Endothelial cell (in vitro differentiated cells): ENCODE results near the gene LRP10. TPM values are rescaled to one million over a fixed set of nuclear protein-coding genes. Genes with fewer than 3 reads are reported as not detected.

ENCODE experiments used
- DNase-seq: peaks from one replicate; pipeline ENCODE4 v3.0.0; 2021; ENCODE audit warnings: low spot score
- H3K27ac Mint-ChIP-seq: one replicate; pipeline ENCODE4 v1.8.0; 2021; ENCODE audit warnings: mixed read lengths, inconsistent platforms; ENCODE audit not compliant: unreplicated experiment
- H3K27me3 Mint-ChIP-seq: one replicate; pipeline ENCODE4 v1.8.0; 2021; ENCODE audit warnings: mild to moderate bottlenecking, moderate library complexity, mixed read lengths, inconsistent platforms; ENCODE audit not compliant: unreplicated experiment
- H3K36me3 Mint-ChIP-seq: one replicate; pipeline ENCODE4 v1.8.0; 2021; ENCODE audit warnings: mild to moderate bottlenecking, low read depth, mixed read lengths, inconsistent platforms; ENCODE audit not compliant: unreplicated experiment
- H3K4me1 Mint-ChIP-seq: one replicate; pipeline ENCODE4 v1.8.0; 2021; ENCODE audit warnings: mild to moderate bottlenecking, mixed read lengths, inconsistent platforms; ENCODE audit not compliant: unreplicated experiment
- H3K4me3 Mint-ChIP-seq: one replicate; pipeline ENCODE4 v1.8.0; 2021; ENCODE audit warnings: mild to moderate bottlenecking, mixed read lengths, inconsistent platforms; ENCODE audit not compliant: unreplicated experiment
- H3K9me3 Mint-ChIP-seq: one replicate; pipeline ENCODE4 v1.8.0; 2021; ENCODE audit warnings: mixed read lengths, inconsistent platforms; ENCODE audit not compliant: unreplicated experiment
- total RNA-seq: library from RNA; stranded (reverse); fragmentation: NEBNext Ultra II Directional; extraction: Animal tissue kit (Norgen Biotek cat#: 25700); gene quantifications from one replicate; pipeline ENCODE4 v1.2.1, GENCODE V29; 2021; ENCODE audit not compliant: unreplicated experiment
- TF ChIP-seq, protein P1 (sequence below): fragments of 200-600 bp; sonication (generic); IDR thresholded peaks from one replicate; pipeline ENCODE4 v1.5.0; 2021; ENCODE audit warnings: antibody characterized with exemption; ENCODE audit not compliant: unreplicated experiment

Gene LRP10
- total RNA-seq, 1 donor from 2014 or later = 105 TPM

DNA sequence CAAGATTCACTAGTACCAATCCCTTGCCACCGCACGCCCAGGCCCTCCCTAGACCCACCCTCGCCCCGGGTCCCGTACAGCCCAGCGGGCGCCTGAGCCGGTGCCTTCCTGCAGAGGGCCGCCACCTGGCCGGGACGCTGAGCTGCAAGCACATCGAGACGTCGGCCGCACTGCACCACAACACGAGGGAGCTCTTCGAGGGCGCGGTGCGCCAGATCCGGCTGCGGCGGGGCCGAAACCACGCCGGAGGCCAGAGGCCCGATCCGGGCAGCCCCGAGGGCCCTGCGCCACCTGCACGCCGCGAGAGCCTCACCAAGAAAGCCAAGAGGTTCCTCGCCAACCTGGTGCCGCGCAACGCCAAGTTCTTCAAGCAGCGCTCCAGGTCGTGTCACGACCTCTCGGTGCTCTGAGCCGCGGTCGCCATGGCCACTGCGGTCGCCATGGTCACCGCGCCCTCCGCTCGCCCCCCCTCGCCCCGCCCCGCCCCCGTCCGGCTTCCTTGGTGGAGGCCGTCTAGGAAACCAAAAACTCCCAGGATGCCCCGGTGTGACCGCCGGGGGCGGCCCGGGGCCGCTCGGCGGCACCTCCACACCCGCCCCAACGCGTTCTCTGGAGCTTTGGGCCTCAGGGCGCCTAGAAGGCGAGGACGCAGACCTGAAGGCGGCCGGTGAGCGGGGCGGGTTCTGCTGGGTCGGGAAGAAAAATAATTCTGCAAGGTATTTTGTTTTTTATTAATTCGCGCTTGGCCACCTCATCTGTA is 15.1 kb downstream of the LRP10 start:
- no peaks in the 10 kb centered on the region for H3K9me3 Mint-ChIP-seq
- peaks cover 37% of the 10 kb centered on the region for H3K4me1 Mint-ChIP-seq
- H3K27ac Mint-ChIP-seq = peak overlapping the region; percentile 93
- H3K27me3 Mint-ChIP-seq = peaks cover 28% of the 10 kb centered on the region
- peak overlapping the region; percentile 98 for H3K4me3 Mint-ChIP-seq
- TF ChIP-seq, protein P1, sequence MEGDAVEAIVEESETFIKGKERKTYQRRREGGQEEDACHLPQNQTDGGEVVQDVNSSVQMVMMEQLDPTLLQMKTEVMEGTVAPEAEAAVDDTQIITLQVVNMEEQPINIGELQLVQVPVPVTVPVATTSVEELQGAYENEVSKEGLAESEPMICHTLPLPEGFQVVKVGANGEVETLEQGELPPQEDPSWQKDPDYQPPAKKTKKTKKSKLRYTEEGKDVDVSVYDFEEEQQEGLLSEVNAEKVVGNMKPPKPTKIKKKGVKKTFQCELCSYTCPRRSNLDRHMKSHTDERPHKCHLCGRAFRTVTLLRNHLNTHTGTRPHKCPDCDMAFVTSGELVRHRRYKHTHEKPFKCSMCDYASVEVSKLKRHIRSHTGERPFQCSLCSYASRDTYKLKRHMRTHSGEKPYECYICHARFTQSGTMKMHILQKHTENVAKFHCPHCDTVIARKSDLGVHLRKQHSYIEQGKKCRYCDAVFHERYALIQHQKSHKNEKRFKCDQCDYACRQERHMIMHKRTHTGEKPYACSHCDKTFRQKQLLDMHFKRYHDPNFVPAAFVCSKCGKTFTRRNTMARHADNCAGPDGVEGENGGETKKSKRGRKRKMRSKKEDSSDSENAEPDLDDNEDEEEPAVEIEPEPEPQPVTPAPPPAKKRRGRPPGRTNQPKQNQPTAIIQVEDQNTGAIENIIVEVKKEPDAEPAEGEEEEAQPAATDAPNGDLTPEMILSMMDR = no peak
- DNase-seq = peak; percentile 63
- peaks cover 4% of the 10 kb centered on the region for H3K36me3 Mint-ChIP-seq

GRCh38 chr14:22887260-22887989 is 15.9 kb downstream of the LRP10 start:
- peaks cover 24% of the 10 kb centered on the region for H3K27me3 Mint-ChIP-seq
- H3K9me3 Mint-ChIP-seq = no peaks in the 10 kb centered on the region
- TF ChIP-seq, protein P1 = no peak
- H3K36me3 Mint-ChIP-seq = peaks cover 4% of the 10 kb centered on the region
- H3K4me1 Mint-ChIP-seq = peaks cover 30% of the 10 kb centered on the region
- peak; percentile 56 for DNase-seq
- peak overlapping the region; percentile 93 for H3K27ac Mint-ChIP-seq
- peak overlapping the region; percentile 98 for H3K4me3 Mint-ChIP-seq

DNA sequence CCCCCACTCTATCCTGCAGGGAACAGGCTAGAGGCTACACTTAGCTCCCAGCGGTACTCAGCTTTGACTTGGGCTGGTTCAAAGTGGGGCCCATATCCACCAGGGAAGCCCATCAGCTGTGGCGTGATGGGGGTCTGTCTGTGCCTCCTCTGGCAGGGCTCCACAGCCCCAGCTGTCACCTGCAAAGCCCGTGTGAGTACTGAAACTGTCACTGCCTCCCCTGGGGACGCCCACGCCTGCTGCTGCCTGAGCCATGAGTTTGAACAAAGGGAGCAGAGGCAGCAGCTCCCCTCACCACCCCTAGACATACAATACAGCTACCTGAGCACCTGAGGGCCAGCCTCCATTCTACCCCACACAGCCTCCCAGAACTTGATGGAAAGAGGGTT is 16.4 kb downstream of the LRP10 start:
- peaks cover 7% of the 10 kb centered on the region for H3K36me3 Mint-ChIP-seq
- no peak for DNase-seq
- H3K9me3 Mint-ChIP-seq = no peaks in the 10 kb centered on the region
- peaks cover 24% of the 10 kb centered on the region for H3K4me1 Mint-ChIP-seq
- TF ChIP-seq, protein P1 = no peak
- peaks cover 21% of the 10 kb centered on the region for H3K27me3 Mint-ChIP-seq
- H3K27ac Mint-ChIP-seq = no peak overlapping the region
- H3K4me3 Mint-ChIP-seq = peak overlapping the region; percentile 98

- H3K27me3 Mint-ChIP-seq = peaks cover 17% of the 10 kb centered on the region
- H3K4me3 Mint-ChIP-seq = no peak overlapping the region
- H3K4me1 Mint-ChIP-seq = peaks cover 19% of the 10 kb centered on the region
- no peak overlapping the region for H3K27ac Mint-ChIP-seq
- DNase-seq = no peak
- H3K9me3 Mint-ChIP-seq = no peaks in the 10 kb centered on the region
- TF ChIP-seq, protein P1 = no peak
- H3K36me3 Mint-ChIP-seq = peaks cover 11% of the 10 kb centered on the region
Observed at GRCh38 chr14:22888662-22889061, 17.1 kb downstream of the LRP10 start.

DNA sequence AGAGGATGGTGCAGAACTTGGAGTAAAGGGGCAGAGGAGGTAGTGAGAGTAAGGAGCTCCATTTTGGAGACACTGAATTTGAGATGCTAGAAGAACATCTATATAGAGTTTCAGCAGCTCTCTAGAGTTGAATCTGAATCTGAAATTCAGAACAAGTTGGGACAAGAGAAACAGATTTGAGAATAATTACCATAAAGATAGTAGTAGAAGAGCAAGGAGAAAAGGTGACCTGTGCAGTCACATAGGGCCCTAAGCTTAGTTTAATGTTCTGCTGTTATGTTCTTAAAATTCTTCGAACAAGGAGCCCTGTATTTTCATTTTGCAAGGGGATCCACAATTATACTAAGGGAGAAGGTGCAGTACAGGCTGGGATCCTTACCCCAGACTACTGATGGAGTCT is 18.9 kb downstream of the LRP10 start:
- no peak overlapping the region for H3K4me3 Mint-ChIP-seq
- H3K27me3 Mint-ChIP-seq = peaks cover 9% of the 10 kb centered on the region
- H3K9me3 Mint-ChIP-seq = no peaks in the 10 kb centered on the region
- peaks cover 11% of the 10 kb centered on the region for H3K36me3 Mint-ChIP-seq
- peaks cover 13% of the 10 kb centered on the region for H3K4me1 Mint-ChIP-seq
- no peak overlapping the region for H3K27ac Mint-ChIP-seq
- no peak for DNase-seq
- TF ChIP-seq, protein P1 = no peak
